NB4 (cell line): ENCODE data around the gene HOXC13.

Experiments used
- DNase-seq: peaks from one replicate; pipeline ENCODE4 v3.0.0; 2010; ENCODE audit warnings: low read depth
- H3K4me3 ChIP-seq: one replicate; pipeline ENCODE4 v1.5.1; 2011; ENCODE audit warnings: mild to moderate bottlenecking, low read depth, low read length, moderate library complexity
- MYC ChIP-seq: IDR thresholded peaks from 2 replicates; pipeline ENCODE4 v1.6.1; 2011; ENCODE audit warnings: low read depth, low read length
- POLR2A ChIP-seq: IDR thresholded peaks from 2 replicates; pipeline ENCODE4 v1.6.1; 2011; ENCODE audit warnings: mild to moderate bottlenecking; ENCODE audit not compliant: insufficient read length; ENCODE audit errors: extremely low read depth
- TF ChIP-seq, protein P1 (sequence below): IDR thresholded peaks from 2 replicates; pipeline ENCODE4 v1.6.1; 2011; ENCODE audit warnings: low read depth, low read length
- TF ChIP-seq, protein P2 (sequence below): IDR thresholded peaks from one replicate; pipeline ENCODE4 v1.5.1; 2012; ENCODE audit warnings: low read depth, low read length

The HOXC13 gene

GRCh38 chr12:53949631-53950436 is 11.2 kb downstream of the HOXC13 start:
- DNase-seq: peak; percentile 56
- no peak overlapping the region for H3K4me3 ChIP-seq
- TF ChIP-seq MYC (no peak), POLR2A (no peak)
- TF ChIP-seq, protein P1, sequence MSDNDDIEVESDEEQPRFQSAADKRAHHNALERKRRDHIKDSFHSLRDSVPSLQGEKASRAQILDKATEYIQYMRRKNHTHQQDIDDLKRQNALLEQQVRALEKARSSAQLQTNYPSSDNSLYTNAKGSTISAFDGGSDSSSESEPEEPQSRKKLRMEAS: no peak
- TF ChIP-seq, protein P2, sequence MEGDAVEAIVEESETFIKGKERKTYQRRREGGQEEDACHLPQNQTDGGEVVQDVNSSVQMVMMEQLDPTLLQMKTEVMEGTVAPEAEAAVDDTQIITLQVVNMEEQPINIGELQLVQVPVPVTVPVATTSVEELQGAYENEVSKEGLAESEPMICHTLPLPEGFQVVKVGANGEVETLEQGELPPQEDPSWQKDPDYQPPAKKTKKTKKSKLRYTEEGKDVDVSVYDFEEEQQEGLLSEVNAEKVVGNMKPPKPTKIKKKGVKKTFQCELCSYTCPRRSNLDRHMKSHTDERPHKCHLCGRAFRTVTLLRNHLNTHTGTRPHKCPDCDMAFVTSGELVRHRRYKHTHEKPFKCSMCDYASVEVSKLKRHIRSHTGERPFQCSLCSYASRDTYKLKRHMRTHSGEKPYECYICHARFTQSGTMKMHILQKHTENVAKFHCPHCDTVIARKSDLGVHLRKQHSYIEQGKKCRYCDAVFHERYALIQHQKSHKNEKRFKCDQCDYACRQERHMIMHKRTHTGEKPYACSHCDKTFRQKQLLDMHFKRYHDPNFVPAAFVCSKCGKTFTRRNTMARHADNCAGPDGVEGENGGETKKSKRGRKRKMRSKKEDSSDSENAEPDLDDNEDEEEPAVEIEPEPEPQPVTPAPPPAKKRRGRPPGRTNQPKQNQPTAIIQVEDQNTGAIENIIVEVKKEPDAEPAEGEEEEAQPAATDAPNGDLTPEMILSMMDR: no peak

DNA sequence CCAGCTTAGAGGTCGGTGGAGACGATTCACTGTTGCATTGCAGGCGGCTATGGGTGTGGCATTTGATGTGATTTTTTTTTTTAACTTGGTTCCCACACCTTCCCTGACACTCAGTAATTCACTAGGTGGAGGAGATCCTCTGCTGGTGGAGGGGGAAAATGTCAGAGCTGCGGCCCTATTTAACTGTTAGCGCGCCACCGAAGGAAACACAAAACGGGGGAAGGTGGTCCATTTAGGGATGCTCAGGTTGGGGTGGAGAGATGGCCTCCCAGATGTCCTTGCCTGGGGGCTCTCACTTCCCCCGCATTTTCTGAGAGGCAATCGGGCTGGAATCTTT is 11.8 kb downstream of the HOXC13 start:
- no peak overlapping the region for H3K4me3 ChIP-seq
- TF ChIP-seq, protein P1: no peak
- TF ChIP-seq, protein P2: no peak
- TF ChIP-seq POLR2A: no peak
- no peak for TF ChIP-seq MYC
- peak; percentile 22 for DNase-seq

GRCh38 chr12:53950789-53951576 is 12.4 kb downstream of the HOXC13 start:
- H3K4me3 ChIP-seq: no peak overlapping the region
- DNase-seq: no peak
- TF ChIP-seq, protein P1: no peak
- TF ChIP-seq POLR2A (no peak), MYC (no peak)
- TF ChIP-seq, protein P2: no peak

- TF ChIP-seq POLR2A: no peak
- no peak for TF ChIP-seq MYC
- TF ChIP-seq, protein P2: no peak
- TF ChIP-seq, protein P1: no peak
- DNase-seq: no peak
- H3K4me3 ChIP-seq: no peak overlapping the region
Measured at GRCh38 chr12:53951577-53952334, 13.1 kb downstream of the HOXC13 start.

DNA sequence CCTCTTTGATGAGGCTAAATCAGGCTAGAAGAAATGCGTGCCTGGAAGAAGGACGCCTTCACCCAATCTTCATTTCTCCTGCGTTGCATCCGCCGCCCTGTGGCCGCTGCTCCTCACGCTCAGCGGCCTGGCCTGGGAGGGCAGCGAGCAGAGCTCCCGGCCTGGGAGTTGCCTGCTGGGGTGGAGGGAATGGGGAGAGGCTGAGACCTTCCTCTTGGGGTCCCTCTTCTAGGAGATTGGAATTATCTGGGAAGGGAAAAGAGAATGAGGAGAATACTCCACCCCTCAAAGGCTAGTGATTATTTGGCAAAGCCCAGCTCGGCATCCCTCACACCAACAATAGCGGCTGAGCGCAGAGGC is 13.7 kb downstream of the HOXC13 start:
- TF ChIP-seq, protein P1: no peak
- no peak for TF ChIP-seq POLR2A
- no peak for TF ChIP-seq MYC
- TF ChIP-seq, protein P2: no peak
- H3K4me3 ChIP-seq: no peak overlapping the region
- no peak for DNase-seq
